GM18526 (cell line): Measurements from ENCODE around the gene SLC12A2.

Experiments used
- POLR2A ChIP-seq: IDR thresholded peaks from 3 replicates; pipeline ENCODE4 v1.6.1; 2011; ENCODE audit not compliant: insufficient read length; ENCODE audit errors: extremely low read depth

Gene SLC12A2

GRCh38 chr5:128228521-128228920 lies 145.0 kb downstream of the SLC12A2 start:
- TF ChIP-seq POLR2A: no peak

GRCh38 chr5:128234928-128235641 lies 151.5 kb downstream of the SLC12A2 start:
- no peak for TF ChIP-seq POLR2A

GRCh38 chr5:128236334-128236733 lies 152.8 kb downstream of the SLC12A2 start:
- TF ChIP-seq POLR2A: no peak

GRCh38 chr5:128237000-128237399 lies 153.4 kb downstream of the SLC12A2 start:
- no peak for TF ChIP-seq POLR2A

GRCh38 chr5:128237546-128237945 lies 154.0 kb downstream of the SLC12A2 start:
- TF ChIP-seq POLR2A: no peak
